ENCODE data around the gene WFDC12.

DNA sequence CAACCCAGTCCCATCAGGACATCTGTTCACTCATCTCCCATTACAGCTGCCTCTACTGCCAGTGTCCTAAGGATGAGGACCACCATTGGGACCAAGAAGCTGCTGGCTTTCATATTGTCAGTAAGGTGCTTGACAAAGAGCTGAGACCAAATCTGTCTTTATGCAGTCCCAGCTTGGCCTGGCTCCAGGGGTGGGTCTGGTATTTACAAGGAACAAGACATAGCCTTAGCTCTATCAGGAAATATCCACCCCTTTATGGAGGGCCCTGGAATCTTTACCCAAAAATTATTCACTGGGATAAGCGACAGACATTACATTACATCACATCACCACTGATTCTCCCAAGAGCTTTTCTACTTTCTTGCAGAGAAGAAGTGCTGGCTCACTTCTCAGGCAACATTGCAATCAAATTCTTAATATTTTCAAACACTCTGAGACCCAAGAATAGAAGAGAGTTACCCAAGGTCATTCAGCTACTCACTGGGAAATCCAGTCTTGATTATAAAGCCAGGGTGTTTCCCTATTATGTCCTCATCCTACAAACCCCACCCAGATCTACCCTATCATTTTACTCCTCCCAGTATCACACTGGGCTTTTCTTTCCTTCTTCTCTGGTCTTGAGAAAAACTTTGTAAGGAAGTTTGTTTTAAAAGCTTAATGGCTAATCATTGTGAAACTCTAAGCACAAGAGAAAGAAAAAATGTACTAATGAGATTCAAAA, 39.0 kb upstream of the WFDC12 start:
- TF ChIP-seq, protein P1, sequence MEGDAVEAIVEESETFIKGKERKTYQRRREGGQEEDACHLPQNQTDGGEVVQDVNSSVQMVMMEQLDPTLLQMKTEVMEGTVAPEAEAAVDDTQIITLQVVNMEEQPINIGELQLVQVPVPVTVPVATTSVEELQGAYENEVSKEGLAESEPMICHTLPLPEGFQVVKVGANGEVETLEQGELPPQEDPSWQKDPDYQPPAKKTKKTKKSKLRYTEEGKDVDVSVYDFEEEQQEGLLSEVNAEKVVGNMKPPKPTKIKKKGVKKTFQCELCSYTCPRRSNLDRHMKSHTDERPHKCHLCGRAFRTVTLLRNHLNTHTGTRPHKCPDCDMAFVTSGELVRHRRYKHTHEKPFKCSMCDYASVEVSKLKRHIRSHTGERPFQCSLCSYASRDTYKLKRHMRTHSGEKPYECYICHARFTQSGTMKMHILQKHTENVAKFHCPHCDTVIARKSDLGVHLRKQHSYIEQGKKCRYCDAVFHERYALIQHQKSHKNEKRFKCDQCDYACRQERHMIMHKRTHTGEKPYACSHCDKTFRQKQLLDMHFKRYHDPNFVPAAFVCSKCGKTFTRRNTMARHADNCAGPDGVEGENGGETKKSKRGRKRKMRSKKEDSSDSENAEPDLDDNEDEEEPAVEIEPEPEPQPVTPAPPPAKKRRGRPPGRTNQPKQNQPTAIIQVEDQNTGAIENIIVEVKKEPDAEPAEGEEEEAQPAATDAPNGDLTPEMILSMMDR (IDR thresholded peaks at IDR 0.05): no peak
- no peak for TF ChIP-seq POLR2A (IDR thresholded peaks at IDR 0.05)
